Activated CD8-positive, alpha-beta T cell treated with anti-CD3 and anti-CD28 coated beads for 36 hours (primary cell): ENCODE results near the gene PNMA1. TPM values are rescaled to one million over a fixed set of nuclear protein-coding genes. Genes with fewer than 3 reads are reported as not detected.
"Not testable (repeated sequence)": the region's sequence is repeated elsewhere in the genome, so short reads cannot be mapped to it uniquely, and the experiment has no call there.

Experiments
- ATAC-seq: fragments of 200-7000 bp; cut with Tn5 transposase; one replicate; pipeline ENCODE4 v1.10.0; 2021; ENCODE audit warnings: mild to moderate bottlenecking, moderate library complexity
- CTCF ChIA-PET: fragments of 350-600 bp; sonication (Branson Sonifier 250); formaldehyde crosslinking; loops from one replicate; lab custom pipeline; 2021; ENCODE audit warnings: antibody characterized with exemption; lab: Charles Lee
- POLR2A ChIA-PET: fragments of 350-600 bp; sonication (Branson Sonifier 250); formaldehyde crosslinking; loops from one replicate; lab custom pipeline; 2021; ENCODE audit warnings: antibody characterized with exemption; lab: Charles Lee
- DNase-seq: peaks from one replicate; pipeline ENCODE4 v3.0.0-alpha.2; 2020
- H3K27ac Mint-ChIP-seq: one replicate; pipeline ENCODE4 v1.8.0; 2021; ENCODE audit warnings: mild to moderate bottlenecking, mixed read lengths
- H3K27me3 Mint-ChIP-seq: one replicate; pipeline ENCODE4 v1.8.0; 2021; ENCODE audit warnings: mixed read lengths
- H3K36me3 Mint-ChIP-seq: one replicate; pipeline ENCODE4 v1.8.0; 2021; ENCODE audit warnings: low read depth, mixed read lengths
- H3K4me1 Mint-ChIP-seq: one replicate; pipeline ENCODE4 v1.8.0; 2021; ENCODE audit warnings: low read depth, mixed read lengths
- H3K4me3 Mint-ChIP-seq: one replicate; pipeline ENCODE4 v1.8.0; 2021; ENCODE audit warnings: mild to moderate bottlenecking, moderate library complexity, mixed read lengths
- H3K9me3 Mint-ChIP-seq: one replicate; pipeline ENCODE4 v1.8.0; 2021; ENCODE audit warnings: mixed read lengths
- intact Hi-C: fragments of 100-400 bp; cut with micrococcal nuclease; formaldehyde crosslinking; loops from one replicate; pipeline ENCODE4 v1.10.0; 2022
- total RNA-seq, 2 experiments: library from RNA; stranded (reverse); gene quantifications; one replicate each; pipeline ENCODE4 v1.2.3, GENCODE V29; 2021
- TF ChIP-seq, protein P1 (sequence below): fragments of 200-600 bp; IDR thresholded peaks from one replicate; pipeline ENCODE4 v1.8.0; 2022; ENCODE audit warnings: antibody characterized with exemption, mild to moderate bottlenecking

The PNMA1 gene
- total RNA-seq, 2 experiments from 2014 or later: 22.9 to 24.1 TPM

DNA sequence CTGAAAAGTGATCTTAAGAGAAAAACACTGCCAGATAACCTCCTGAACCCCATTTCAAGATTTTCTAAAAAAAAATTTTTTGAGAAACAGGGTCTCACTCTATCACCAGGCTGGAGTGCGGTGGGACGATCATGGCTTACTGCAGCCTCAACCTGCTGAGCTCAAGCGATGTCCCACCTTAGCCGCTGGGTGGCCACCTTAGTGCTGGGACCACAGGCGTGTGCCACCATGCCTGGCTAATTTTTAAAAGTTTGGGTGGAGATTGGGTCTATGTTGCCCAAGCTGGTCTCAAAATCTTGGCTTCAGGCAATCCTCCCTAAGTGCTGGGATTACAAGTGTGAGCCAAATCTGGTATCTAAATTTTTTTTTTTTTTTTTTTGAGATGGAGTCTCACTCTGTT, 3.4 kb downstream of the PNMA1 start:
- Mint-ChIP-seq H3K27ac (no peak overlapping the region), H3K9me3 (no peaks in the 10 kb centered on the region), H3K36me3 (peaks cover 11% of the 10 kb centered on the region), H3K4me1 (peaks cover 18% of the 10 kb centered on the region), H3K27me3 (no peaks in the 10 kb centered on the region), H3K4me3 (peak overlapping the region; percentile 1)
- ChIA-PET POLR2A (interaction anchor here (1.1 to 4.9 kb wide), 2 partner anchors 43 to 47 kb away, joined by 3 to 25 read pairs; no protein-coding TSS in a partner anchor), CTCF (interaction anchor here (1.1 to 1.3 kb wide), 2 partner anchors 47 to 198 kb away, joined by 3 read pairs; no protein-coding TSS in a partner anchor)
- no peak for ATAC-seq
- no peak for DNase-seq
- TF ChIP-seq, protein P1, sequence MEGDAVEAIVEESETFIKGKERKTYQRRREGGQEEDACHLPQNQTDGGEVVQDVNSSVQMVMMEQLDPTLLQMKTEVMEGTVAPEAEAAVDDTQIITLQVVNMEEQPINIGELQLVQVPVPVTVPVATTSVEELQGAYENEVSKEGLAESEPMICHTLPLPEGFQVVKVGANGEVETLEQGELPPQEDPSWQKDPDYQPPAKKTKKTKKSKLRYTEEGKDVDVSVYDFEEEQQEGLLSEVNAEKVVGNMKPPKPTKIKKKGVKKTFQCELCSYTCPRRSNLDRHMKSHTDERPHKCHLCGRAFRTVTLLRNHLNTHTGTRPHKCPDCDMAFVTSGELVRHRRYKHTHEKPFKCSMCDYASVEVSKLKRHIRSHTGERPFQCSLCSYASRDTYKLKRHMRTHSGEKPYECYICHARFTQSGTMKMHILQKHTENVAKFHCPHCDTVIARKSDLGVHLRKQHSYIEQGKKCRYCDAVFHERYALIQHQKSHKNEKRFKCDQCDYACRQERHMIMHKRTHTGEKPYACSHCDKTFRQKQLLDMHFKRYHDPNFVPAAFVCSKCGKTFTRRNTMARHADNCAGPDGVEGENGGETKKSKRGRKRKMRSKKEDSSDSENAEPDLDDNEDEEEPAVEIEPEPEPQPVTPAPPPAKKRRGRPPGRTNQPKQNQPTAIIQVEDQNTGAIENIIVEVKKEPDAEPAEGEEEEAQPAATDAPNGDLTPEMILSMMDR: no peak
- intact Hi-C loops: no loop called here

GRCh38 chr14:73709904-73710469, 4.2 kb downstream of the PNMA1 start:
- POLR2A ChIA-PET: interaction anchor here (1.1 to 4.9 kb wide), 2 partner anchors 44 to 48 kb away, joined by 3 to 25 read pairs; no protein-coding TSS in a partner anchor
- Mint-ChIP-seq H3K4me3 (no peak overlapping the region), H3K27me3 (no peaks in the 10 kb centered on the region), H3K36me3 (peaks cover 10% of the 10 kb centered on the region), H3K4me1 (peaks cover 18% of the 10 kb centered on the region), H3K9me3 (no peaks in the 10 kb centered on the region), H3K27ac (no peak overlapping the region)
- intact Hi-C loops: no loop called here
- CTCF ChIA-PET: interaction anchor here (1.1 kb wide), 1 partner anchor 197 kb away, joined by 3 read pairs; no protein-coding TSS in a partner anchor
- TF ChIP-seq, protein P1: no peak
- ATAC-seq (no peak), DNase-seq (no peak)

- intact Hi-C loops, CTCF ChIA-PET, H3K27ac Mint-ChIP-seq, ATAC-seq, H3K27me3 Mint-ChIP-seq, DNase-seq, H3K9me3 Mint-ChIP-seq, POLR2A ChIA-PET, H3K4me3 Mint-ChIP-seq, H3K36me3 Mint-ChIP-seq: not testable (repeated sequence)
- peaks cover 10% of the 10 kb centered on the region for H3K4me1 Mint-ChIP-seq
These were observed 6.1 kb downstream of the PNMA1 start for GRCh38 chr14:73708076-73708475.

- Mint-ChIP-seq H3K27me3 (no peaks in the 10 kb centered on the region), H3K9me3 (no peaks in the 10 kb centered on the region), H3K4me3 (no peak overlapping the region), H3K27ac (no peak overlapping the region), H3K4me1 (peaks cover 30% of the 10 kb centered on the region), H3K36me3 (peaks cover 2% of the 10 kb centered on the region)
- ChIA-PET POLR2A (no interaction called here), CTCF (no interaction called here)
- DNase-seq: no peak
- TF ChIP-seq, protein P1: no peak
- ATAC-seq: no peak
- intact Hi-C loops: no loop called here
These were observed 13.9 kb downstream of the PNMA1 start for GRCh38 chr14:73700325-73700724.

DNA sequence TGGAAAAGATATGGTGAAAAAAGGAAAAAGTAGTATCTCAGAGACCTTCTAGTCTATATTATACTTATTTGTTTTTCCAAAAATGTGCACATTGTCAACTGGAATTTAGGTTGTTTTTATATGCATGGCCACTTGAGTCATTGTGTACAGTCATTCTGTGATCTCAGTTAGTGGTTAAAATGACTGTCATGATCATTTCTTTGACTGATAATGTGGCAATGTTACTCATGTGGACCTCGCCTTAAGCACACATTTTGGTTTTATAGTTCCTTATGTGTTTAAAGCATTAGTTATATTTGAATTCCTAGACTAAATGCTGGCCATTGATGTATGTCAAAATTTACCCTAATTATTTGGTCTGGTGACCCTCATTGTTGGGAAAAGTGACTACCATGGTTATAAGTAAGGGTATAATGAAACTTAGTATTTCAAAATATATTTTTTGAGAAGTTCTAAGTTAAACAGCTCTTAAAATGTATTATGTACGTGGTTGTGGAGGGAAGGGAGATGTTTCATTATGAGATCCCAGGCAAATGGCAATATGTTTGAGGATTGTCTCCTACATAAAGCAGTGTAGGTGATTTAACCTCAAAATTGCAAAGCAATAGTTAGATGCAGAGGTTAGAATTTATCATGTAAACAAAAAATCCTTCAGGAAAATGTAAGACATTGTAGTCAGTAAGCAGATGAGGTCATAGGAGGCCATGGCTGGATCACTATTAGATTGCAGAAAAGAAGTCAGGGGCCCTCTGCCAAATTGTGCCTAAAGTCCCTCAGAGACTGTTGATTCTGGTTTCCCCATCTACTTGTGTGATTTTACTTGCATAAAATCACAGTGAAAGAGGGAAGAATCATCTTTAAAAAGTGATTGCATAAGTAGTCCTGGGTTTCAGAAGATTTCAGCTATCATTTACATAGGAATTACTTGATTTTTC, 17.5 kb downstream of the PNMA1 start:
- ChIA-PET POLR2A (interaction anchor here (0.6 to 1.5 kb wide), 5 partner anchors 9 to 389 kb away, joined by 3 to 5 read pairs (median 3); partner anchors contain the start of gene ZNF410), CTCF (interaction anchor here (1.0 to 1.5 kb wide), 3 partner anchors 16 to 189 kb away, joined by 4 to 7 read pairs (median 5); no protein-coding TSS in a partner anchor)
- H3K27me3 Mint-ChIP-seq: no peaks in the 10 kb centered on the region
- peak overlapping the region; percentile 47 for H3K4me3 Mint-ChIP-seq
- peak overlapping the region; percentile 94 for H3K27ac Mint-ChIP-seq
- DNase-seq: peak; percentile 29
- peaks cover 2% of the 10 kb centered on the region for H3K36me3 Mint-ChIP-seq
- H3K4me1 Mint-ChIP-seq: peaks cover 30% of the 10 kb centered on the region
- TF ChIP-seq, protein P1: no peak
- H3K9me3 Mint-ChIP-seq: no peaks in the 10 kb centered on the region
- intact Hi-C loops: loop anchor here (1.0 kb wide), 1 partner anchor 52 kb away; the partner anchor contains the start of gene DNAL1
- ATAC-seq: peak; percentile 91
